ENCODE measurements around the gene MRPL1.
"Not testable (repeated sequence)": the region's sequence is repeated elsewhere in the genome, so short reads cannot be mapped to it uniquely, and the experiment has no call there.

Gene MRPL1

GRCh38 chr4:77913348-77913747, 50.7 kb downstream of the MRPL1 start:
- DNase-seq (ENCODE audit: low spot score): no peak

- no peak for DNase-seq (ENCODE audit: low spot score)
Observed at GRCh38 chr4:77917075-77917474, 54.4 kb downstream of the MRPL1 start.

GRCh38 chr4:77917601-77918000, 55.0 kb downstream of the MRPL1 start:
- no peak for DNase-seq (ENCODE audit: low spot score)

- DNase-seq (ENCODE audit: low spot score): no peak
Observed at GRCh38 chr4:77920371-77920770, 57.7 kb downstream of the MRPL1 start.

- DNase-seq (ENCODE audit: low spot score): peak; percentile 71
Observed at GRCh38 chr4:77921701-77922100, 59.1 kb downstream of the MRPL1 start.

GRCh38 chr4:77922158-77923094, 59.8 kb downstream of the MRPL1 start:
- DNase-seq (ENCODE audit: low spot score): no peak

GRCh38 chr4:77927991-77928925, 65.6 kb downstream of the MRPL1 start:
- DNase-seq (ENCODE audit: low spot score): peak; percentile 48

GRCh38 chr4:77930154-77930639, 67.6 kb downstream of the MRPL1 start:
- DNase-seq (ENCODE audit: low spot score): no peak

GRCh38 chr4:77930876-77931275, 68.2 kb downstream of the MRPL1 start:
- no peak for DNase-seq (ENCODE audit: low spot score)

GRCh38 chr4:77931452-77932135, 69.0 kb downstream of the MRPL1 start:
- DNase-seq (ENCODE audit: low spot score): no peak

- DNase-seq (ENCODE audit: low spot score): no peak
Observed at GRCh38 chr4:77938560-77938959, 75.9 kb downstream of the MRPL1 start.

- not testable (repeated sequence) for DNase-seq (ENCODE audit: low spot score)
Observed at GRCh38 chr4:77945929-77946328, 83.3 kb downstream of the MRPL1 start.

GRCh38 chr4:77950203-77950602, 87.6 kb downstream of the MRPL1 start:
- no peak for DNase-seq (ENCODE audit: low spot score)

- no peak for DNase-seq (ENCODE audit: low spot score)
Observed at GRCh38 chr4:77952457-77952856, 89.8 kb downstream of the MRPL1 start.

GRCh38 chr4:77954690-77955089, 92.1 kb downstream of the MRPL1 start:
- no peak for DNase-seq (ENCODE audit: low spot score)

GRCh38 chr4:77956917-77957316, 94.3 kb downstream of the MRPL1 start:
- DNase-seq (ENCODE audit: low spot score): no peak

- no peak for DNase-seq (ENCODE audit: low spot score)
Observed at GRCh38 chr4:77958897-77959296, 96.3 kb downstream of the MRPL1 start.

- peak; percentile 66 for DNase-seq (ENCODE audit: low spot score)
Observed at GRCh38 chr4:77959566-77960338, 97.1 kb downstream of the MRPL1 start.

GRCh38 chr4:77960367-77960766, 97.7 kb downstream of the MRPL1 start:
- DNase-seq (ENCODE audit: low spot score): no peak

GRCh38 chr4:77963004-77963403, 100.4 kb downstream of the MRPL1 start:
- DNase-seq (ENCODE audit: low spot score): no peak

GRCh38 chr4:77973657-77974056, 111.0 kb downstream of the MRPL1 start:
- DNase-seq (ENCODE audit: low spot score): not testable (repeated sequence)

Measured in SW480 (cell line).